Measurements from ENCODE around the gene SPTBN4.

The SPTBN4 gene

GRCh38 chr19:40512473-40513344, 45.9 kb downstream of the SPTBN4 start:
- Histone ChIP-seq H4K20me1 (ENCODE audit: insufficient read depth, low read length) (no peaks in the 10 kb centered on the region), H3K36me3 (ENCODE audit: insufficient read depth, low read length) (no peaks in the 10 kb centered on the region), H3K79me2 (ENCODE audit: insufficient read depth, low read length) (no peaks in the 10 kb centered on the region), H3K4me1 (ENCODE audit: insufficient read depth, low read length, severe bottlenecking) (no peaks in the 10 kb centered on the region), H3K4me2 (ENCODE audit: low read length) (no peak overlapping the region), H3K9me2 (ENCODE audit: low read depth, low read length) (no peaks in the 10 kb centered on the region), H3K4me3 (ENCODE audit: low read depth, low read length, poor library complexity, severe bottlenecking) (no peak overlapping the region), H3K27me3 (ENCODE audit: insufficient read depth, low read length) (no peaks in the 10 kb centered on the region; the same call in 1 of the 2 replicates), H3K9me3 (ENCODE audit: low read length) (no peaks in the 10 kb centered on the region), H2AFZ (ENCODE audit: low read length) (no peak overlapping the region), H3K27ac (ENCODE audit: low read depth, low read length, poor library complexity, severe bottlenecking) (no peak overlapping the region), H3K9ac (ENCODE audit: low read length) (no peak overlapping the region), H3F3A (ENCODE audit: insufficient read depth, low read length) (no peaks in the 10 kb centered on the region)
- no peak for TF ChIP-seq CTCF (IDR thresholded peaks at IDR 0.05; ENCODE audit: low read length)
- no peak for TF ChIP-seq EZH2 (IDR thresholded peaks at IDR 0.05; ENCODE audit: borderline replicate concordance, low read length)

GRCh38 chr19:40513345-40513678, 46.5 kb downstream of the SPTBN4 start:
- no peaks in the 10 kb centered on the region for H4K20me1 ChIP-seq (ENCODE audit: insufficient read depth, low read length)
- H3K9ac ChIP-seq (ENCODE audit: low read length), result no peak overlapping the region
- no peaks in the 10 kb centered on the region for H3K9me2 ChIP-seq (ENCODE audit: low read depth, low read length)
- H3K27ac ChIP-seq (ENCODE audit: low read depth, low read length, poor library complexity, severe bottlenecking), result no peak overlapping the region
- H2AFZ ChIP-seq (ENCODE audit: low read length), result no peak overlapping the region
- no peaks in the 10 kb centered on the region for H3K9me3 ChIP-seq (ENCODE audit: low read length)
- H3K4me2 ChIP-seq (ENCODE audit: low read length), result no peak overlapping the region
- H3K4me3 ChIP-seq (ENCODE audit: low read depth, low read length, poor library complexity, severe bottlenecking), result no peak overlapping the region
- no peaks in the 10 kb centered on the region; the same call in 1 of the 2 replicates for H3K27me3 ChIP-seq (ENCODE audit: insufficient read depth, low read length)
- H3K36me3 ChIP-seq (ENCODE audit: insufficient read depth, low read length), result no peaks in the 10 kb centered on the region
- H3K79me2 ChIP-seq (ENCODE audit: insufficient read depth, low read length), result no peaks in the 10 kb centered on the region
- H3F3A ChIP-seq (ENCODE audit: insufficient read depth, low read length), result no peaks in the 10 kb centered on the region
- no peak for TF ChIP-seq EZH2 (IDR thresholded peaks at IDR 0.05; ENCODE audit: borderline replicate concordance, low read length)
- no peak for TF ChIP-seq CTCF (IDR thresholded peaks at IDR 0.05; ENCODE audit: low read length)
- H3K4me1 ChIP-seq (ENCODE audit: insufficient read depth, low read length, severe bottlenecking), result no peaks in the 10 kb centered on the region

- H3K9me2 ChIP-seq (ENCODE audit: low read depth, low read length), result no peaks in the 10 kb centered on the region
- H3F3A ChIP-seq (ENCODE audit: insufficient read depth, low read length), result no peaks in the 10 kb centered on the region
- H3K27me3 ChIP-seq (ENCODE audit: insufficient read depth, low read length), result no peaks in the 10 kb centered on the region; the same call in 1 of the 2 replicates
- no peaks in the 10 kb centered on the region for H4K20me1 ChIP-seq (ENCODE audit: insufficient read depth, low read length)
- no peaks in the 10 kb centered on the region for H3K4me1 ChIP-seq (ENCODE audit: insufficient read depth, low read length, severe bottlenecking)
- no peaks in the 10 kb centered on the region for H3K9me3 ChIP-seq (ENCODE audit: low read length)
- H3K36me3 ChIP-seq (ENCODE audit: insufficient read depth, low read length), result no peaks in the 10 kb centered on the region
- TF ChIP-seq EZH2 (IDR thresholded peaks at IDR 0.05; ENCODE audit: borderline replicate concordance, low read length), result no peak
- no peak for TF ChIP-seq CTCF (IDR thresholded peaks at IDR 0.05; ENCODE audit: low read length)
- H2AFZ ChIP-seq (ENCODE audit: low read length), result no peak overlapping the region
- no peak overlapping the region for H3K27ac ChIP-seq (ENCODE audit: low read depth, low read length, poor library complexity, severe bottlenecking)
- H3K9ac ChIP-seq (ENCODE audit: low read length), result no peak overlapping the region
- no peak overlapping the region for H3K4me3 ChIP-seq (ENCODE audit: low read depth, low read length, poor library complexity, severe bottlenecking)
- H3K79me2 ChIP-seq (ENCODE audit: insufficient read depth, low read length), result no peaks in the 10 kb centered on the region
- H3K4me2 ChIP-seq (ENCODE audit: low read length), result no peak overlapping the region
These were observed 47.0 kb downstream of the SPTBN4 start for GRCh38 chr19:40513741-40514315.

All from OCI-LY1 (cell line).